ENCODE data around the gene SULT1A1.
"Not testable (repeated sequence)": the region's sequence is repeated elsewhere in the genome, so short reads cannot be mapped to it uniquely, and the experiment has no call there.

The SULT1A1 gene

GRCh38 chr16:28609631-28610594, at the start of gene SULT1A1:
Gene SULT1A1, minus strand, starts transcription at chr16:28610044. Its CDS starts 1,189 bp downstream, at chr16:28608855.
- DNase-seq, result no peak

- not testable (repeated sequence) for DNase-seq
Observed at GRCh38 chr16:28639959-28640358, 30.1 kb upstream of the SULT1A1 start.

GRCh38 chr16:28638359-28638758, 28.5 kb upstream of the SULT1A1 start:
- DNase-seq, result not testable (repeated sequence)

- DNase-seq, result not testable (repeated sequence)
Observed at GRCh38 chr16:28637765-28638164, 27.9 kb upstream of the SULT1A1 start, which contains the start of gene NPIPB8. Gene NPIPB8, plus strand, starts transcription at chr16:28638065. Its CDS starts 296 bp downstream, at chr16:28638361.

- DNase-seq, result not testable (repeated sequence)
Observed at GRCh38 chr16:28636093-28636823, 26.4 kb upstream of the SULT1A1 start.

- DNase-seq, result not testable (repeated sequence)
Observed at GRCh38 chr16:28630905-28631304, 21.1 kb upstream of the SULT1A1 start.

- peak; percentile 96 for DNase-seq
Observed at GRCh38 chr16:28623172-28623711, 13.4 kb upstream of the SULT1A1 start.

- DNase-seq, result not testable (repeated sequence)
Observed at GRCh38 chr16:28622532-28623171, 12.8 kb upstream of the SULT1A1 start.

GRCh38 chr16:28621481-28622155, 11.8 kb upstream of the SULT1A1 start:
- no peak for DNase-seq

GRCh38 chr16:28620316-28620715, 10.5 kb upstream of the SULT1A1 start:
- DNase-seq, result not testable (repeated sequence)

- DNase-seq, result no peak
Observed at GRCh38 chr16:28617874-28618273, 8.0 kb upstream of the SULT1A1 start.

- no peak for DNase-seq
Observed at GRCh38 chr16:28616636-28617035, 6.8 kb upstream of the SULT1A1 start.

GRCh38 chr16:28616224-28616577, 6.4 kb upstream of the SULT1A1 start:
- DNase-seq, result not testable (repeated sequence)

- not testable (repeated sequence) for DNase-seq
Observed at GRCh38 chr16:28615486-28616223, 5.8 kb upstream of the SULT1A1 start.

- DNase-seq, result not testable (repeated sequence)
Observed at GRCh38 chr16:28614561-28614960, 4.7 kb upstream of the SULT1A1 start.

- DNase-seq, result not testable (repeated sequence)
Observed at GRCh38 chr16:28613912-28614311, 4.1 kb upstream of the SULT1A1 start.

GRCh38 chr16:28612359-28613280, 2.8 kb upstream of the SULT1A1 start:
- not testable (repeated sequence) for DNase-seq

- DNase-seq, result no peak
Observed at GRCh38 chr16:28610595-28611191, 849 bp upstream of the SULT1A1 start.

GRCh38 chr16:28608867-28609596, 812 bp downstream of the SULT1A1 start:
- not testable (repeated sequence) for DNase-seq

Measured in NCI-H510A (cell line).